ENCODE measurements around the gene ALCAM.

ALCAM gene

GRCh38 chr3:105448338-105448982 is 81.8 kb downstream of the ALCAM start:
- Histone ChIP-seq H3K36me3 (ENCODE audit: control insufficient read depth, insufficient read depth, low read length) (no peaks in the 10 kb centered on the region; the same call in 1 of the 2 replicates), H3K4me3 (replicated peaks; ENCODE audit: low read depth, low read length) (no peak overlapping the region), H3K27me3 (replicated peaks; ENCODE audit: control insufficient read depth, insufficient read depth, low read length) (no peaks in the 10 kb centered on the region)
- no peak for TF ChIP-seq CTCF (IDR thresholded peaks at IDR 0.05; ENCODE audit: insufficient read depth, low read length, poor library complexity, severe bottlenecking)
- no peak for DNase-seq (ENCODE audit: extremely low read depth, insufficient read length)

DNA sequence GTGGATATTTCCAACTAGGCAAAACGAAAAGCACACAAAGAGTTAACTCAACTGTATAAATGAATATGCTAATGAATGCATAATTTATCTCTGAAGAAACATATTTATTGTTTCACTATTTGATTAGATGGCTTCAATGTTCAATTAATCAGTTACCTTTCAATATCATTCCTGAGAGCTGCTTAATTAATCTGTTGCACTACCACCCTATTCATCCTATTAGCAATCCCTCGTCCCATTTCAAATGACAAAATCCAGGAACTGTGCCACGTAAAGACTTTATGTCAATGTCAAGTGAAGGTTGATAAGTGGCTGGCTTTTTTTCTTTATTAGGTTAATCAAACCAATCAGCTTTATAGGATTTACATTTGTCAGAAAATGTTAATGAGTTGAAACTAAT is 82.7 kb downstream of the ALCAM start:
- H3K4me3 ChIP-seq (replicated peaks; ENCODE audit: low read depth, low read length) = no peak overlapping the region
- H3K27me3 ChIP-seq (replicated peaks; ENCODE audit: control insufficient read depth, insufficient read depth, low read length) = no peaks in the 10 kb centered on the region
- H3K36me3 ChIP-seq (ENCODE audit: control insufficient read depth, insufficient read depth, low read length) = no peaks in the 10 kb centered on the region; the same call in 1 of the 2 replicates
- TF ChIP-seq CTCF (IDR thresholded peaks at IDR 0.05; ENCODE audit: insufficient read depth, low read length, poor library complexity, severe bottlenecking) = no peak
- no peak for DNase-seq (ENCODE audit: extremely low read depth, insufficient read length)

DNA sequence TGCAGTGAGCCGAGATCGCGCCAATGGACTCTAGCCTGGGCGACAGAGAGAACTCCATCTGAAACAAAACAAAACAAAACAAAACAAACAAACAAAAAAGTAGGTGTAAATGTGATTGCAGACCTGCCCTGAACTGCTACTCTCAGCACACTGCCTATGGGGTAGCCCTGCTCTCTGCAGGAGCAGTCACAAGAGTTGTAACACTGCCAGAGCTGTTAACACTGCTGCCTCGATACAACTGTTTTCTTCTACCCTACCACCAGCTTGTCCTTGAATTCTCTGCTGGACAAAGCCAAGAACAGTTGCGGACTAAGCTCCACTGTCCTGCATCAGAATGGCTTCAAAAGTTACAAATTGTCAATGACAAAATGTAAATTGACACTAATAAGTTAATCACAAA is 89.3 kb downstream of the ALCAM start:
- Histone ChIP-seq H3K36me3 (ENCODE audit: control insufficient read depth, insufficient read depth, low read length) (no peaks in the 10 kb centered on the region; the same call in 1 of the 2 replicates), H3K27me3 (replicated peaks; ENCODE audit: control insufficient read depth, insufficient read depth, low read length) (no peaks in the 10 kb centered on the region), H3K4me3 (replicated peaks; ENCODE audit: low read depth, low read length) (no peak overlapping the region)
- no peak for DNase-seq (ENCODE audit: extremely low read depth, insufficient read length)
- TF ChIP-seq CTCF (IDR thresholded peaks at IDR 0.05; ENCODE audit: insufficient read depth, low read length, poor library complexity, severe bottlenecking) = no peak

DNA sequence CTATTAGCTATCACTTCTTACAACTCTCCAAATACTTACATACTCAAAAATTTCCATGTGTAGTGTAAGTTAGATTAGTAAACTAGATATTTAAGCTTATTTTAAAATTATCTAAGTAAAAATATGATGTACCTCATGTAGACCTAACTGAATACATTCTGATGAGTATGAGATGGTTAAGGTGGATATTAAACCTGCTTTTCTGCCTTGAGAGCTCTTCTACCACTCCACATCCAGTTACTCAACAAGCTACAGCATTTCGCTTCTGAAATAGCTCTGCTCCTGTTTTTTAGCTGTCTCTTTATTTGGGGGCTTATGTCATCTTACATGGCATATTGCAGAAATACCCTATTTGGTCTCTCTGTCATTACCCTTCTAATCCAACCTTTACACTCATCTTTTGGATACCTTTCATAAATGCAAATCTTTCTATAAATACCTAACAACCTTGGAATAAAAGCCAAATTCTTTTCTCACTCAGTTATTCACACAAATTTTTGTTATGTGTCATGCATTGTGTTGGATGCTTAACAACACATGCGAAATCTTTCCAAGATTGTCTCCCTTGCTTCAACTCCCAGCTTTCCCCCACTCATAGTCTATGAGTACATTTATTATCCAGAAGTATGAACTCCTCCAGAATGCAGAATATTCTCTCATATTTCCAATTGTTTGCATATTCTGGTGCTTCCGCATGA is 92.0 kb downstream of the ALCAM start:
- no peak overlapping the region for H3K4me3 ChIP-seq (replicated peaks; ENCODE audit: low read depth, low read length)
- no peaks in the 10 kb centered on the region for H3K36me3 ChIP-seq (ENCODE audit: control insufficient read depth, insufficient read depth, low read length)
- no peak for DNase-seq (ENCODE audit: extremely low read depth, insufficient read length)
- TF ChIP-seq CTCF (IDR thresholded peaks at IDR 0.05; ENCODE audit: insufficient read depth, low read length, poor library complexity, severe bottlenecking) = no peak
- no peaks in the 10 kb centered on the region for H3K27me3 ChIP-seq (replicated peaks; ENCODE audit: control insufficient read depth, insufficient read depth, low read length)

DNA sequence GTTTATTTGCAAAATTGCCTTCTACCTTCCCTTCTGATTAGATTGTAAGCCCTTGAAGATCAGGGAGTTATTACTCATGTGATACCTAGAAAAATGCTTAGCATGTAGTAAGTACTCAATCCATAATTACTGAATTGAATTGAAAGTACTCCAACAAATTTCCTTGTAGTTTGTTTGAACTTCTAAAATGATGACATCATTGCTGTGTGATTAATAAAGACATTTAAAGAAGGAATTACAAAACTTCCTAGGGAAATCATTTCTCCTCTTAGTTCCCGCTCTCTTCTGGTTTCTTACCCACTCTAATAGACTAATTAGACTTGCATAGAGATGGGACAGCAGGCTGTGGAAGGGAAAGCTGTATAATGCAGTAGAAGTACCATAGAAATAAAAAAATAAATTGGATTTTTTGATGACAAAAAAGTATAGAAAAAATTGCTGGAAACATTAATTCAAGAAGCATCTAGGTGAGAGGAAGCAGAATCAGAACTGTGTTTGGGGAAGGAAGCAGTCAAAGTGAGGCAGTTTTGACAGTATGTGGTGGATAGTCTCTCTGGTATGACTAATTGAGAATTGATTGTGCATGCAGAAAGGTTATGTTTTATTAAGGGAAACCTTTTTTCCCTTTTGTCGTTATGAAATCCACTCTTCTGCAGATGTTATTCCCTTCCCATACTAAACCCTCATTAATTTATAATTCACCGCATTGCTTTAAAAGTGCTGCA is 93.0 kb downstream of the ALCAM start:
- no peak for DNase-seq (ENCODE audit: extremely low read depth, insufficient read length)
- no peaks in the 10 kb centered on the region for H3K36me3 ChIP-seq (ENCODE audit: control insufficient read depth, insufficient read depth, low read length)
- no peak for TF ChIP-seq CTCF (IDR thresholded peaks at IDR 0.05; ENCODE audit: insufficient read depth, low read length, poor library complexity, severe bottlenecking)
- H3K27me3 ChIP-seq (replicated peaks; ENCODE audit: control insufficient read depth, insufficient read depth, low read length) = no peaks in the 10 kb centered on the region
- H3K4me3 ChIP-seq (replicated peaks; ENCODE audit: low read depth, low read length) = no peak overlapping the region

Data from GM06990 (cell line).